Caco-2 (cell line): Measurements from ENCODE around the gene LYPD1. TPM values are rescaled to one million over a fixed set of nuclear protein-coding genes. Genes with fewer than 3 reads are reported as not detected.

Experiments
- BruUV-seq: library from RNA; stranded (reverse); fragments of 400-500 nt; replicated peaks from 2 replicates; lab custom pipeline; 2021; lab: Mats Ljungman, UMichigan
- CTCF ChIA-PET: fragments of 300-600 bp; sonication (Branson Sonifier 250); formaldehyde crosslinking; loops from one replicate; lab custom pipeline; 2022; ENCODE audit warnings: antibody characterized with exemption; lab: Charles Lee
- POLR2A ChIA-PET: fragments of 300-600 bp; sonication (Branson Sonifier 250); formaldehyde crosslinking; loops from one replicate; lab custom pipeline; 2022; ENCODE audit warnings: antibody characterized with exemption; lab: Charles Lee
- DNase-seq, 2 experiments: peaks; one replicate each; pipeline versions ENCODE4 v3.0.0 to v3.0.0-alpha.2; 2020 to 2022
- H3K27me3 ChIP-seq: replicated peaks from 2 replicates; pipeline ENCODE4 v1.6.0; 2011; ENCODE audit warnings: low read length; ENCODE audit not compliant: control insufficient read depth, insufficient read depth
- H3K36me3 ChIP-seq: 2 replicates; pipeline ENCODE4 v1.5.1; 2011; ENCODE audit warnings: low read length; ENCODE audit not compliant: control insufficient read depth, insufficient read depth
- H3K4me1 ChIP-seq: fragments of 250-450 bp; sonication (Bioruptor Pico); 2 replicates; pipeline ENCODE4 v1.5.1; 2020; ENCODE audit warnings: mild to moderate bottlenecking
- H3K4me3 ChIP-seq: 2 replicates; pipeline ENCODE4 v1.5.1; 2011; ENCODE audit warnings: low read depth, mild to moderate bottlenecking, control low read depth, low read length
- H3K9me3 ChIP-seq: fragments of 250-450 bp; sonication (Bioruptor Pico); 2 replicates; pipeline ENCODE4 v1.5.1; 2020; ENCODE audit warnings: mild to moderate bottlenecking, moderate library complexity
- H3K27ac Mint-ChIP-seq: one replicate; pipeline ENCODE4 v1.8.0; 2022; ENCODE audit warnings: mixed read lengths; ENCODE audit not compliant: unreplicated experiment
- H3K27me3 Mint-ChIP-seq: one replicate; pipeline ENCODE4 v1.8.0; 2022; ENCODE audit warnings: mixed read lengths; ENCODE audit not compliant: insufficient read depth, unreplicated experiment
- H3K36me3 Mint-ChIP-seq: one replicate; pipeline ENCODE4 v1.8.0; 2022; ENCODE audit warnings: mild to moderate bottlenecking, mixed read lengths; ENCODE audit not compliant: insufficient read depth, unreplicated experiment
- H3K4me1 Mint-ChIP-seq: one replicate; pipeline ENCODE4 v1.8.0; 2022; ENCODE audit warnings: low read depth, mixed read lengths; ENCODE audit not compliant: unreplicated experiment
- H3K4me3 Mint-ChIP-seq: one replicate; pipeline ENCODE4 v1.8.0; 2022; ENCODE audit warnings: mild to moderate bottlenecking, moderate library complexity, mixed read lengths; ENCODE audit not compliant: unreplicated experiment
- H3K9me3 Mint-ChIP-seq: one replicate; pipeline ENCODE4 v1.8.0; 2022; ENCODE audit warnings: mixed read lengths; ENCODE audit not compliant: unreplicated experiment
- intact Hi-C: fragments of 100-400 bp; cut with micrococcal nuclease; formaldehyde crosslinking; loops from one replicate; pipeline ENCODE4 v1.10.0; 2022; ENCODE audit not compliant: unreplicated experiment
- total RNA-seq: library from RNA; stranded (reverse); gene quantifications from 2 replicates; pipeline ENCODE4 v1.2.3, GENCODE V29; 2022
- TF ChIP-seq, protein P1 (sequence below), 2 experiments: fragments of 200-600 bp in 1 of 2; IDR thresholded peaks; 1 replicate in 1 of 2; 2 replicates in 1 of 2; pipeline versions ENCODE4 v1.5.1 to v1.8.0; 2011 to 2022; ENCODE audit warnings: antibody characterized with exemption in 1 of 2, control low read depth in 1 of 2, inconsistent platforms in 1 of 2, low read depth in 1 of 2, low read length in 1 of 2, mild to moderate bottlenecking in 1 of 2, moderate library complexity in 1 of 2; ENCODE audit not compliant: insufficient read depth in 1 of 2, severe bottlenecking in 1 of 2, unreplicated experiment in 1 of 2

Gene LYPD1
- total RNA-seq, 1 experiment from 2014 or later, result 15.8 TPM

DNA sequence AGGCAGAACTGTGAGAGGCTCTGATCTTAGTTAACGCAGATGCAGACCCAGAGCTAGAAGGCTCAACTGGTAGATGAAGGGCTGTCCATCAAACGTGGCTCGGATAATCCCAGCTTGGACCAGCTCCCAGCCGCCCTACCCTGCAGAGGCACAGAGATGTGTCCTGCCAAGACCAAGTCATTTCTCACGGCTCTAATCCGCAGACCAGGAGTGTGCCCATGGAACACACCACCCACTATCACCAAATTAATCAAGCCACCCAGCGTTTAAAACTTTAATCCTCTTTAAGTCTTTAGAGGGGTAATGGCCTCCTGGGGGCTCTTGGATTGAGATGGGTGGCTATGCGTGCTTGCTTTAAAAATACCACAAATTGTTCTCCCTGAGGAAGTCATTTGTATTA is 17.5 kb downstream of the LYPD1 start:
- Histone ChIP-seq H3K36me3 (no peaks in the 10 kb centered on the region), H3K27me3 (no peaks in the 10 kb centered on the region), H3K4me1 (no peaks in the 10 kb centered on the region), H3K4me3 (no peak overlapping the region), H3K9me3 (no peaks in the 10 kb centered on the region)
- TF ChIP-seq, protein P1, sequence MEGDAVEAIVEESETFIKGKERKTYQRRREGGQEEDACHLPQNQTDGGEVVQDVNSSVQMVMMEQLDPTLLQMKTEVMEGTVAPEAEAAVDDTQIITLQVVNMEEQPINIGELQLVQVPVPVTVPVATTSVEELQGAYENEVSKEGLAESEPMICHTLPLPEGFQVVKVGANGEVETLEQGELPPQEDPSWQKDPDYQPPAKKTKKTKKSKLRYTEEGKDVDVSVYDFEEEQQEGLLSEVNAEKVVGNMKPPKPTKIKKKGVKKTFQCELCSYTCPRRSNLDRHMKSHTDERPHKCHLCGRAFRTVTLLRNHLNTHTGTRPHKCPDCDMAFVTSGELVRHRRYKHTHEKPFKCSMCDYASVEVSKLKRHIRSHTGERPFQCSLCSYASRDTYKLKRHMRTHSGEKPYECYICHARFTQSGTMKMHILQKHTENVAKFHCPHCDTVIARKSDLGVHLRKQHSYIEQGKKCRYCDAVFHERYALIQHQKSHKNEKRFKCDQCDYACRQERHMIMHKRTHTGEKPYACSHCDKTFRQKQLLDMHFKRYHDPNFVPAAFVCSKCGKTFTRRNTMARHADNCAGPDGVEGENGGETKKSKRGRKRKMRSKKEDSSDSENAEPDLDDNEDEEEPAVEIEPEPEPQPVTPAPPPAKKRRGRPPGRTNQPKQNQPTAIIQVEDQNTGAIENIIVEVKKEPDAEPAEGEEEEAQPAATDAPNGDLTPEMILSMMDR (IDR thresholded peaks at IDR 0.05; ENCODE audit: insufficient read depth in 1 of 2, low read depth in 1 of 2, low read length in 1 of 2, severe bottlenecking in 1 of 2, unreplicated experiment in 1 of 2), result no peak
- CTCF ChIA-PET, result no interaction called here
- Mint-ChIP-seq H3K27ac (no peak overlapping the region), H3K36me3 (peaks cover 12% of the 10 kb centered on the region), H3K27me3 (no peaks in the 10 kb centered on the region), H3K4me1 (no peaks in the 10 kb centered on the region), H3K9me3 (no peaks in the 10 kb centered on the region), H3K4me3 (no peak overlapping the region)
- no TSS peak for BruUV-seq
- POLR2A ChIA-PET, result no interaction called here
- intact Hi-C loops, result no loop called here
- no peak for DNase-seq

DNA sequence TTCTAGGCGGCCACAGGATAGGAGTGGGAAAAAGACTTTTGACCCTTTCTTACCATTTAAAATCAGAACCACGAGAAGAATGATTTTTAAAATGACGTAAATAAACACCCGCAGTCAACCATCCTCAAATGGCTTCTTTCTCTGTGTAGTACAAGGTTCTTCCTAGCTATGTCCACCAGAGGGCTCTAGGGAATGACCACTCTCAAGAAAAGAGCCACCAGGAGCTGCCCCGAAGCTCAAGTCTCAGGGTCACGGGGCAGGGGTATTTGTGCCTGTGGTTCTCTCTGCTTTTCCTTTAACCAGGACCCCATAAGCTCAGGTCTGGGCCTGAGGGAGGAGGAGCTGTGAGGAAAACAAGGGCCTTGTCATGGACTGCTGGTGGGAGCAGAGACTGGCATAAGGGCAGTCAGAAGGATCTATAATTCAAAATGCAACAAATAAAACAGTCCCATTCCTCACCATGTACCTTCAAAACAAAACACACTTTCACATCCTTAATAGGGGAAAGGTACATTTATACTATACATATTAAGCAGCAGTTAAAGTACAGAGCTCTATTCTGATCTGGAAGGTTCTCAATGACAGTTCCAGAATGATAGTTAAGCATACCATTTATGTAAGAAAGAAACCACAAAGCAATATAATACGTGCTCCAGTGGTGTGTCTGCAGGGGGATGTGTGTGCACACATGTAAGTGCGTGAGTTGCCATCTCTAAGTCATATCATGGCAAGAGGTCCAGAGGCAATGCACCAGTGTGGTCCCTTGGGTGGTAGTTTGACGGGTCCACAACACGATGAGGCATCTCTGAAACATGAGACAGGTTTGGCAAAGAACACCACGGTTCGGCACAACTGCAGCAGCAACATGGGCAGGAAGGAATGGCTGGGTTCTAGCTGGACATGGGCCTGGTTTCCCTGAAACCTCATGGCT is 18.6 kb downstream of the LYPD1 start:
- no peaks in the 10 kb centered on the region for H3K27me3 Mint-ChIP-seq
- no peaks in the 10 kb centered on the region for H3K27me3 ChIP-seq
- intact Hi-C loops, result no loop called here
- no TSS peak for BruUV-seq
- H3K4me1 Mint-ChIP-seq, result no peaks in the 10 kb centered on the region
- CTCF ChIA-PET, result no interaction called here
- TF ChIP-seq, protein P1 (IDR thresholded peaks at IDR 0.05; ENCODE audit: insufficient read depth in 1 of 2, low read depth in 1 of 2, low read length in 1 of 2, severe bottlenecking in 1 of 2, unreplicated experiment in 1 of 2), result no peak
- no peak overlapping the region for H3K27ac Mint-ChIP-seq
- no peaks in the 10 kb centered on the region for H3K9me3 Mint-ChIP-seq
- H3K36me3 ChIP-seq, result no peaks in the 10 kb centered on the region
- H3K4me1 ChIP-seq, result no peaks in the 10 kb centered on the region
- DNase-seq, result no peak
- H3K4me3 ChIP-seq, result no peak overlapping the region
- no peaks in the 10 kb centered on the region for H3K9me3 ChIP-seq
- H3K4me3 Mint-ChIP-seq, result no peak overlapping the region
- peaks cover 13% of the 10 kb centered on the region for H3K36me3 Mint-ChIP-seq
- POLR2A ChIA-PET, result no interaction called here

DNA sequence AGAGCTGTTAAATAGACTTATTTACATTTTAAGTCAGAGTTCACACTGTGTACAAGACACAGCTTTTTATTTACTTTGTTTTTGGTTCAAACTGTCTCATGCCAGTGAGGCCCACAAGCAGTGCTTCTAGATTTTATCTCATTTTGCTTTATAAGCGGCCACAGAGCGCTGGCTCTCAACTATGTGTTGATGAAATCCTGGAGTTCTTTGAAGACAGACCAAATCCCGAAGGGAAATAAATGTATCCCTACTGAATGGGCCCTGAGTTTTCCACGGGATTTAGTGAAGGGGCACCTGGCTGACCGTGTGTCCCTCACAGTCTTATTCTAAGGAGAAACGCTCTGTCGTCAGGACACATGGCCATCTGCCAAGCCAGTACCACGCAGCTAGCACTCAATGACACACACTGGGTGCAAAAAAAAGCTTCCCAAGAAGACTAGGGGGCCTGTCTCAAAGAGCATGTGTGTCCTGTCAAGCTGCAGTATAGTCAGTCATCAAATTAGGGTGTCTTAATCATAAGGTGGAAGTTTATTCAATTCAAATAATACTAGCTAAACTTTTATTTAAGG is 23.4 kb downstream of the LYPD1 start:
- H3K27me3 ChIP-seq, result no peaks in the 10 kb centered on the region
- no peak overlapping the region for H3K4me3 ChIP-seq
- Mint-ChIP-seq H3K4me1 (peaks cover 13% of the 10 kb centered on the region), H3K27me3 (no peaks in the 10 kb centered on the region), H3K4me3 (no peak overlapping the region), H3K27ac (no peak overlapping the region), H3K36me3 (peaks cover 27% of the 10 kb centered on the region), H3K9me3 (no peaks in the 10 kb centered on the region)
- H3K4me1 ChIP-seq, result peaks cover 14% of the 10 kb centered on the region
- DNase-seq, result no peak
- POLR2A ChIA-PET, result no interaction called here
- no TSS peak for BruUV-seq
- intact Hi-C loops, result no loop called here
- CTCF ChIA-PET, result no interaction called here
- no peaks in the 10 kb centered on the region; the same call in 1 of the 2 replicates for H3K36me3 ChIP-seq
- TF ChIP-seq, protein P1 (IDR thresholded peaks at IDR 0.05; ENCODE audit: insufficient read depth in 1 of 2, low read depth in 1 of 2, low read length in 1 of 2, severe bottlenecking in 1 of 2, unreplicated experiment in 1 of 2), result no peak
- H3K9me3 ChIP-seq, result no peaks in the 10 kb centered on the region
